VCaP (cell line): Measurements from ENCODE around the gene LENG1.

ENCODE experiments used
- H3K27ac ChIP-seq: fragments of 450-650 bp; 2 replicates; pipeline ENCODE4 v1.5.1; 2017
- CTCF ChIP-seq: fragments of 450-650 bp; conservative IDR thresholded peaks from 2 replicates; pipeline ENCODE4 v1.5.1; 2017; ENCODE audit warnings: mild to moderate bottlenecking, moderate library complexity

LENG1 gene

GRCh38 chr19:54178581-54179261, 19.2 kb upstream of the LENG1 start:
- TF ChIP-seq CTCF = no peak
- peak overlapping the region; percentile 6; the same call in 1 of the 2 replicates for H3K27ac ChIP-seq

- no peak for TF ChIP-seq CTCF
- H3K27ac ChIP-seq = peak overlapping the region; percentile 97
Observed at GRCh38 chr19:54173951-54174834, 14.7 kb upstream of the LENG1 start.

GRCh38 chr19:54173359-54173699, 13.8 kb upstream of the LENG1 start:
- TF ChIP-seq CTCF = peak; percentile 49; the same call in 1 of the 2 replicates
- peak overlapping the region; percentile 97 for H3K27ac ChIP-seq

- TF ChIP-seq CTCF = peak; percentile 82
Observed at GRCh38 chr19:54172471-54173358, 13.2 kb upstream of the LENG1 start, which contains the start of gene TMC4. TSS of gene TMC4 (minus strand) at chr19:54173160. CDS start at chr19:54173117, 43 bp downstream.

GRCh38 chr19:54171736-54172431, 12.4 kb upstream of the LENG1 start:
- peak overlapping the region; percentile 97 for H3K27ac ChIP-seq

More at GRCh38 chr19:54172471-54173358, 13.2 kb upstream of the LENG1 start, which contains the start of gene TMC4:
- peak within 1 kb of the TSS; percentile 97 for H3K27ac ChIP-seq

- TF ChIP-seq CTCF = no peak
Observed at GRCh38 chr19:54169149-54169740, 9.7 kb upstream of the LENG1 start.

More at GRCh38 chr19:54169149-54169740, 9.7 kb upstream of the LENG1 start:
- peak overlapping the region; percentile 16 for H3K27ac ChIP-seq
